ENCODE data around the gene DAB2IP. TPM values are rescaled to one million over a fixed set of nuclear protein-coding genes. Genes with fewer than 3 reads are reported as not detected.

DAB2IP gene
- 104 TPM for total RNA-seq (ENCODE audit: unreplicated experiment)
- long read RNA-seq, partial matches to known transcripts = 3 of 4 reads
- long read RNA-seq, other reads (novel, unspliced or antisense) = 1 of 4 reads

- DNase-seq (ENCODE audit: low spot score) = peak; percentile 76
- TF ChIP-seq CTCF (IDR thresholded peaks at IDR 0.05; ENCODE audit: unreplicated experiment) = no peak
- Mint-ChIP-seq H3K4me3 (ENCODE audit: unreplicated experiment) (peak within 1 kb of the TSS; percentile 98), H3K9me3 (ENCODE audit: unreplicated experiment) (no peaks in the 10 kb centered on the region), H3K4me1 (ENCODE audit: unreplicated experiment) (peaks cover 70% of the 10 kb centered on the region), H3K27ac (ENCODE audit: unreplicated experiment) (peak within 1 kb of the TSS; percentile 85), H3K27me3 (ENCODE audit: unreplicated experiment) (peaks cover 14% of the 10 kb centered on the region), H3K36me3 (ENCODE audit: low read depth, unreplicated experiment) (peaks cover 2% of the 10 kb centered on the region)
Observed at GRCh38 chr9:121651295-121652020, at the start of gene DAB2IP. TSS of gene DAB2IP (plus strand) at chr9:121651634. CDS start at chr9:121651776, 142 bp downstream.

- H3K4me1 Mint-ChIP-seq (ENCODE audit: unreplicated experiment) = peaks cover 13% of the 10 kb centered on the region
- no peak overlapping the region for H3K4me3 Mint-ChIP-seq (ENCODE audit: unreplicated experiment)
- no peak for TF ChIP-seq CTCF (IDR thresholded peaks at IDR 0.05; ENCODE audit: unreplicated experiment)
- no peak overlapping the region for H3K27ac Mint-ChIP-seq (ENCODE audit: unreplicated experiment)
- no peak for DNase-seq (ENCODE audit: low spot score)
- no peaks in the 10 kb centered on the region for H3K36me3 Mint-ChIP-seq (ENCODE audit: low read depth, unreplicated experiment)
- no peaks in the 10 kb centered on the region for H3K9me3 Mint-ChIP-seq (ENCODE audit: unreplicated experiment)
- H3K27me3 Mint-ChIP-seq (ENCODE audit: unreplicated experiment) = peaks cover 7% of the 10 kb centered on the region
Observed at GRCh38 chr9:121603028-121603427, 48.4 kb upstream of the DAB2IP start.

GRCh38 chr9:121604242-121604641 is 47.2 kb upstream of the DAB2IP start:
- TF ChIP-seq CTCF (IDR thresholded peaks at IDR 0.05; ENCODE audit: unreplicated experiment) = no peak
- Mint-ChIP-seq H3K36me3 (ENCODE audit: low read depth, unreplicated experiment) (no peaks in the 10 kb centered on the region), H3K27me3 (ENCODE audit: unreplicated experiment) (peaks cover 4% of the 10 kb centered on the region), H3K4me3 (ENCODE audit: unreplicated experiment) (no peak overlapping the region), H3K4me1 (ENCODE audit: unreplicated experiment) (peaks cover 13% of the 10 kb centered on the region), H3K9me3 (ENCODE audit: unreplicated experiment) (no peaks in the 10 kb centered on the region), H3K27ac (ENCODE audit: unreplicated experiment) (no peak overlapping the region)
- no peak for DNase-seq (ENCODE audit: low spot score)

GRCh38 chr9:121604654-121605053 is 46.8 kb upstream of the DAB2IP start:
- no peak for TF ChIP-seq CTCF (IDR thresholded peaks at IDR 0.05; ENCODE audit: unreplicated experiment)
- H3K27me3 Mint-ChIP-seq (ENCODE audit: unreplicated experiment) = peaks cover 4% of the 10 kb centered on the region
- DNase-seq (ENCODE audit: low spot score) = no peak
- H3K4me1 Mint-ChIP-seq (ENCODE audit: unreplicated experiment) = peaks cover 13% of the 10 kb centered on the region
- H3K27ac Mint-ChIP-seq (ENCODE audit: unreplicated experiment) = no peak overlapping the region
- H3K4me3 Mint-ChIP-seq (ENCODE audit: unreplicated experiment) = no peak overlapping the region
- H3K9me3 Mint-ChIP-seq (ENCODE audit: unreplicated experiment) = no peaks in the 10 kb centered on the region
- no peaks in the 10 kb centered on the region for H3K36me3 Mint-ChIP-seq (ENCODE audit: low read depth, unreplicated experiment)

- H3K27ac Mint-ChIP-seq (ENCODE audit: unreplicated experiment) = no peak overlapping the region
- peaks cover 17% of the 10 kb centered on the region for H3K4me1 Mint-ChIP-seq (ENCODE audit: unreplicated experiment)
- H3K4me3 Mint-ChIP-seq (ENCODE audit: unreplicated experiment) = no peak overlapping the region
- TF ChIP-seq CTCF (IDR thresholded peaks at IDR 0.05; ENCODE audit: unreplicated experiment) = no peak
- H3K27me3 Mint-ChIP-seq (ENCODE audit: unreplicated experiment) = peaks cover 4% of the 10 kb centered on the region
- DNase-seq (ENCODE audit: low spot score) = no peak
- no peaks in the 10 kb centered on the region for H3K9me3 Mint-ChIP-seq (ENCODE audit: unreplicated experiment)
- H3K36me3 Mint-ChIP-seq (ENCODE audit: low read depth, unreplicated experiment) = no peaks in the 10 kb centered on the region
Observed at GRCh38 chr9:121607434-121608167, 43.8 kb upstream of the DAB2IP start.

Measured in endothelial cell (in vitro differentiated cells).